ENCODE results near the gene TOX3. TPM values are rescaled to one million over a fixed set of nuclear protein-coding genes. Genes with fewer than 3 reads are reported as not detected.

Gene TOX3
- total RNA-seq, 1 experiment from 2014 or later: not detected

DNA sequence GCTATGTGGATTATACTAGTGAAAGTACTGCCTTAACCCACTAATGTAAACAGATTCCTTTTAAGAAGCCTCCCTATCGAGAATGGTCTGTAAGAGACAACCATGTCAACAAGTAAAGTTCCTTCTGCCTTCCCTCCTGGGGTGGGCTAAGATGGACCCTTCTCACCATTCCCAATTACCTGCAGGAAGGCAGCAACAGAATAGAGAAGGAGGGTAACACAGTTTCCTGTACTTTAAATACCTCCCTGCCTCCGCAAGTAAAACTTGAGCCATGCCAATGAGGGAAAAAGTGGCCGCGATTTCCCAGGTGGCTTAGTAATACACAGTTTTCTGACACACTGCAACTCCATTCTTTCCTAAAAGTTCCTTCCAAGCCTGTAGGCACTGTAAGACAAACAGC is 45.2 kb downstream of the TOX3 start:
- BruUV-seq (replicated peaks): no TSS peak
- Mint-ChIP-seq H3K4me3 (ENCODE audit: unreplicated experiment) (no peak overlapping the region), H3K27ac (ENCODE audit: low read depth, unreplicated experiment) (no peak overlapping the region), H3K9me3 (ENCODE audit: unreplicated experiment) (peaks cover 8% of the 10 kb centered on the region), H3K27me3 (ENCODE audit: insufficient read depth, unreplicated experiment) (no peaks in the 10 kb centered on the region), H3K36me3 (ENCODE audit: insufficient read depth, unreplicated experiment) (no peaks in the 10 kb centered on the region), H3K4me1 (ENCODE audit: insufficient read depth, unreplicated experiment) (no peaks in the 10 kb centered on the region)
- no peak for TF ChIP-seq CTCF (IDR thresholded peaks at IDR 0.05; ENCODE audit: unreplicated experiment)
- no peak for DNase-seq (ENCODE audit: unreplicated experiment)
- intact Hi-C loops (cut with micrococcal nuclease): no loop called here
- CTCF ChIA-PET: no interaction called here
- POLR2A ChIA-PET: no interaction called here

DNA sequence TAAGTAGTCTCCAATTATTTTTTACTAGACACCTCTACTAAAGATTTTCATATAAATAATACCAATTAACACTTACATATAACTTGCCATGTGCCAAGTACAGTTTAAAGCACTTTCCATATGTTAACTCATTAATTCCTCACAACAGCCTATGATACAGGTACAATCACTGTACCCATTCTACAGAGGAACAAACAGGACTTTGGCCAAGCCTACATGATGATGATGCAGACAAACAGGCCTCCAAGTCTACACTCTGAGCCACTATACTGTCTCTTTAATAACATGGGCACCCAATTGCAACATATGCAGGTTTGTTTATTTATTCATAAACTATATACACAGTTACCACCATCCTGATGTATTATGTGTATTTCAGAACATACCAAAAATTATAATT is 46.0 kb downstream of the TOX3 start:
- no TSS peak for BruUV-seq (replicated peaks)
- intact Hi-C loops (cut with micrococcal nuclease): no loop called here
- Mint-ChIP-seq H3K27me3 (ENCODE audit: insufficient read depth, unreplicated experiment) (no peaks in the 10 kb centered on the region), H3K27ac (ENCODE audit: low read depth, unreplicated experiment) (no peak overlapping the region), H3K36me3 (ENCODE audit: insufficient read depth, unreplicated experiment) (no peaks in the 10 kb centered on the region), H3K4me1 (ENCODE audit: insufficient read depth, unreplicated experiment) (no peaks in the 10 kb centered on the region), H3K4me3 (ENCODE audit: unreplicated experiment) (no peak overlapping the region), H3K9me3 (ENCODE audit: unreplicated experiment) (peaks cover 8% of the 10 kb centered on the region)
- no peak for TF ChIP-seq CTCF (IDR thresholded peaks at IDR 0.05; ENCODE audit: unreplicated experiment)
- no peak for DNase-seq (ENCODE audit: unreplicated experiment)
- POLR2A ChIA-PET: no interaction called here
- CTCF ChIA-PET: no interaction called here

DNA sequence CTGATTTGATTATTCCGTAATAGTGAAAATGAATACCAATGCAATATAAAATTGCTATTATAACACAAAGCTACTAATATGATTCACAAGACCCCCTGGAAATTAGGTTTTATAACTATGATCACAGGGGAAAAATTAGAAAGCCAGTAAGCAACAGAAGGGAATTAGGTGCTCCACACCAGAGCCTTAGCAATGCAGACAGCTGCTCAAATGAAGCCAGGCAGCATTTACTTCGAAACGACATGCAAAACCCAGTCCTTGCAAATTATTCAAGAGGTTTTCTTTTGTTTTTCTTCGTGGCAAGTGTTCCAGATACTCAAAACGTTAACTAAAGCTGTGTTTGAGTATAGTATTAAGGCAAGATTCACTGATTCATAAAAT is 47.9 kb downstream of the TOX3 start:
- H3K4me3 Mint-ChIP-seq (ENCODE audit: unreplicated experiment): no peak overlapping the region
- CTCF ChIA-PET: no interaction called here
- H3K4me1 Mint-ChIP-seq (ENCODE audit: insufficient read depth, unreplicated experiment): no peaks in the 10 kb centered on the region
- intact Hi-C loops (cut with micrococcal nuclease): no loop called here
- DNase-seq (ENCODE audit: unreplicated experiment): no peak
- no peaks in the 10 kb centered on the region for H3K36me3 Mint-ChIP-seq (ENCODE audit: insufficient read depth, unreplicated experiment)
- POLR2A ChIA-PET: no interaction called here
- no TSS peak for BruUV-seq (replicated peaks)
- no peak for TF ChIP-seq CTCF (IDR thresholded peaks at IDR 0.05; ENCODE audit: unreplicated experiment)
- no peaks in the 10 kb centered on the region for H3K9me3 Mint-ChIP-seq (ENCODE audit: unreplicated experiment)
- H3K27ac Mint-ChIP-seq (ENCODE audit: low read depth, unreplicated experiment): no peak overlapping the region
- no peaks in the 10 kb centered on the region for H3K27me3 Mint-ChIP-seq (ENCODE audit: insufficient read depth, unreplicated experiment)

GRCh38 chr16:52498328-52499059 is 48.4 kb downstream of the TOX3 start:
- Mint-ChIP-seq H3K36me3 (ENCODE audit: insufficient read depth, unreplicated experiment) (no peaks in the 10 kb centered on the region), H3K27ac (ENCODE audit: low read depth, unreplicated experiment) (no peak overlapping the region), H3K9me3 (ENCODE audit: unreplicated experiment) (no peaks in the 10 kb centered on the region), H3K4me1 (ENCODE audit: insufficient read depth, unreplicated experiment) (no peaks in the 10 kb centered on the region), H3K27me3 (ENCODE audit: insufficient read depth, unreplicated experiment) (no peaks in the 10 kb centered on the region), H3K4me3 (ENCODE audit: unreplicated experiment) (no peak overlapping the region)
- intact Hi-C loops (cut with micrococcal nuclease): no loop called here
- ChIA-PET CTCF (interaction anchor here (0.6 kb wide), 1 partner anchor 337 kb away, joined by 3 read pairs; no protein-coding TSS in a partner anchor), POLR2A (no interaction called here)
- no peak for TF ChIP-seq CTCF (IDR thresholded peaks at IDR 0.05; ENCODE audit: unreplicated experiment)
- no TSS peak for BruUV-seq (replicated peaks)
- DNase-seq (ENCODE audit: unreplicated experiment): no peak

Data from MCF 10A (cell line).